GM18498 (cell line): ENCODE data around the gene RIC8B.
"Not testable (repeated sequence)": the region's sequence is repeated elsewhere in the genome, so short reads cannot be mapped to it uniquely, and the experiment has no call there.

Experiments used
- ATAC-seq: cut with Tn5 transposase; IDR thresholded peaks from one replicate; pipeline ENCODE4 v1.9.1; 2021; ENCODE audit warnings: mild to moderate bottlenecking, moderate library complexity; ENCODE audit not compliant: unreplicated experiment

Gene RIC8B, protein sequence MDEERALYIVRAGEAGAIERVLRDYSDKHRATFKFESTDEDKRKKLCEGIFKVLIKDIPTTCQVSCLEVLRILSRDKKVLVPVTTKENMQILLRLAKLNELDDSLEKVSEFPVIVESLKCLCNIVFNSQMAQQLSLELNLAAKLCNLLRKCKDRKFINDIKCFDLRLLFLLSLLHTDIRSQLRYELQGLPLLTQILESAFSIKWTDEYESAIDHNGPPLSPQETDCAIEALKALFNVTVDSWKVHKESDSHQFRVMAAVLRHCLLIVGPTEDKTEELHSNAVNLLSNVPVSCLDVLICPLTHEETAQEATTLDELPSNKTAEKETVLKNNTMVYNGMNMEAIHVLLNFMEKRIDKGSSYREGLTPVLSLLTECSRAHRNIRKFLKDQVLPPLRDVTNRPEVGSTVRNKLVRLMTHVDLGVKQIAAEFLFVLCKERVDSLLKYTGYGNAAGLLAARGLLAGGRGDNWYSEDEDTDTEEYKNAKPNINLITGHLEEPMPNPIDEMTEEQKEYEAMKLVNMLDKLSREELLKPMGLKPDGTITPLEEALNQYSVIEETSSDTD

DNA sequence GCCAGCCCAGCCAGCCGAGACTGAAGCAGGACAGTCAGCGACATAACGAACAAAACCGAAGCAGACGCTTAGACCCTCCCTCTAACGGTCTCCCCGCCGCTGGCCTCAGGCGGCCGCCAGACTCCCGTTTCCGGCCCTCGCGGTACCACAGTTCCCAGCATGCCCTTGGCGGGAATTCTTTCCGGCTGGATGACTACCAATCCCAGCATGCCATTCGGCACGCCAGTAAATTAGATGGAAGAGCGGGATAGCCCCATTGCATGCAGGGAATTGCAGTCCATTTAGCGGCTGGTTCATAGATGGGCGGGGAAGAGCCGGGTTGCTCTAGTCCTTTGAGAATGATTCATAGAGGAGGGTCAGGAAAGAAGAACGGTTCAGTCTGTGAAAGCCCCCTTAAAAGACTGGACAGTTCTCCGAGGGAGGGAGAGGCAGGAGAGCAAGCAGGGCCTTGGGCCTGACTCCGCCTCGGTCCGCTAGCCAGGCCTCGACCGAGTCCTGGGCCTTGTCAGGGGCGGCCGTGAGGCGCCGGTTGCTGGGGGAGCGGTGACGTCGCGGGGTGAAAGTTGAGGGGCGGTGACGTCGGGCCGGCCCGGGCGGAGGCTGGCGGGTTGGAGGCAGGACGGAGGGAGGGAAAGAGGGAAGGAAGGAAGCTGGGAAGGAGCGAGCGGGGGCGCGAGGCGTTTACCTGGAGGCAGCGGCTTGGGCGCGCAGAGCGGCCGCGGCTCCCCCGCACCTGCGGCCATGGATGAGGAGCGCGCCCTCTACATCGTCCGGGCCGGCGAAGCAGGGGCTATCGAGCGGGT, at the start of gene RIC8B:
Gene RIC8B (plus strand): TSS at position 678 of the 803 bp plus-strand sequence. CDS start 64 bp downstream, at position 742.
- peak; percentile 93 for ATAC-seq

DNA sequence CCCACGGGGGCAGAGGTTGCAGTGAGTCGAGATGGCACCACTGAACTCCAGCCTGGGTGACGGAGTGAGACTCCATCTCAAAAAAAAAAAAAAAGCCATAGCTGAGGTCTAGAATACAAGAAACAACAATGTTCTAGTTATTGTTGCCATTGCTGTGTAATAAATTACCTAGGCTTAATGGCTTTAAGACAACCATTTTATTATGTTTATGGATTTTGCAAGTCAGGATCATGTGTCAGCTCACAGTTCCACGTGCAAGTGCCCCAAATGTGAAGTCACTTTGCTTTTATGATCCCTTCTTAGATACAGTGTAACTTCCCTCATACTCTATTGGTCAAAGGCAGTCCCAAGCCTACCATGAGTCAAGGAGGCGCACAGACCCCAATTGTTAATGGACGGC, 49.5 kb upstream of the RIC8B start:
- ATAC-seq, result no peak

DNA sequence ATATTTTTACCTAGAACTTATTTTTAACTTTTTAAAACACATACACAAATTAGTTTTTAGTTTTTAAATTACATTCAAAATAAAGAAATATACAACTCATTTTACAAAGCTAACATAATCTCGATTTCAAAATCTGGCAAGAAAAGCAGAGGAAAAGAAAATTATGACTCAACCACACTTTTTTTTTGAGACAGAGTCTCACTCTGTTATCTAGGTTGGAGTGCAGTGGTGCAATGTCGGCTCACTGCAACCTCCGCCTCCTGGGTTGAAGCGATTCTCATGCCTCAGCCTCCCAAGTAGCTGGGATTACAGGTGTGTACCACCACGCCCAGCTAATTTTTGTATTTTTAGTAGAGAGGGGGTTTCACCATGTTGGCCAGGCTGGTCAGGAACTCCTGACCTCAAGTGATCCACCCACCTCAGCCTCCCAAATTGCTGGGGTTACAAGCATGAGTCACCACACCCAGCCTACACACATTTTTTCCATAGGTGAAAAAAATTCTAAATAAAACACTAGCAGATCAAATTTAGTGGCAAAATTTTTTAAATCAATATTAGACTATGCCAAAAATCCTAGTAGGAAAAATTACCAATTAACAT, 47.8 kb upstream of the RIC8B start:
- not testable (repeated sequence) for ATAC-seq

DNA sequence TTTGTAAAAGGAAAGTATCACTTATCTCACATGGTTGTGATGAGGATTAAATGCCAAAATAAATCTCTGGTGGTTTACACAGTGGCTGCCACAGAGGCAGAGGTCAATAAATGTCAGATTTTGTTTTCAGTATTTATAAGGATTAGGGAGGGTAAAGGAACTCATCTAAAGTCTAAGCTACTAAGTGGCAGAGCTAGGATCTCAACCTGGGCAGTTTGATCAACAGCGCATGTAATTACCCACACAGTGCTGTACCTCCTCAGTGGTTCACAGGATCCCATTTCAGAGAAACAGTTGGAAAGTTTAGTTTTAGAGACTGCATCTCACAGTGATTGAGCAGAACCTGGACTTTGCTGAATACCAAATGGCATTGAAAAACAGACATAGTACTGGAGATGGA, 44.9 kb upstream of the RIC8B start:
- no peak for ATAC-seq

DNA sequence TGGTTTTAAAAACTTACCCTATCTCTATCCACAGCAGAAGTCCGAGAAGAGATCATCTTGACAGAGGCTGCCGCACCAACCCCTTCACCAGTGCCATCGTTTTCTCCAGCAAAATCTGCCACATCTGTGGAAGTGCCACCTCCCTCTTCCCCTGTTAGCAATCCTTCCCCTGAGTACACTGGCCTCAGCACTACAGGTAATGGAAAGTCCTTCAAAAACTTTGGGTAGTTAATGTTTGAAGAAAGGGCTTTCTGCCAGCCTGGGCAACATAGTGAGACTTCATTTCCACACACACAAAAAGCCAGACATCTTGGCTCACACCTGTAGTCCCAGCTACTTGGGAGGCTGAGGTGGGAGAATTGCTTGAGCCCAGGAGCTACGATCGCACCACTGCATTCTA, 41.6 kb upstream of the RIC8B start:
- no peak for ATAC-seq

DNA sequence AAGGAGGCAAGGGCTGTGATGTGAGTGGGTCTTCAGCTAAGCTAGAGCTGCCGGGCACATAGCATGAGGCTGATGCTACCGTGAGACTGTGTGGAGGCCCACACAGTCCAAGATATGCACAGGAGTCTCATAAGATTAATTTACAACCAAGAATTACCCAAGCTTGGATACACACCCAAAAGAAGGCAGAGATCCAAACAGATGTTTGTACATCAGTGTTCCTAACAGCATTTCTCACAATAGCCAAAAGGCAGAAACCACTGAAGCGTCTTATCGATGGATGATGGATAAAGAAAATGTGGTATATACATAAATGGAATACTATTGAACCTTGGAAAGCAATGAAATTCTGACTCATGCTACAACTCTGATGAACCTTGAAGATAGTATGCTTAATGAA, 40.8 kb upstream of the RIC8B start:
- ATAC-seq, result no peak

DNA sequence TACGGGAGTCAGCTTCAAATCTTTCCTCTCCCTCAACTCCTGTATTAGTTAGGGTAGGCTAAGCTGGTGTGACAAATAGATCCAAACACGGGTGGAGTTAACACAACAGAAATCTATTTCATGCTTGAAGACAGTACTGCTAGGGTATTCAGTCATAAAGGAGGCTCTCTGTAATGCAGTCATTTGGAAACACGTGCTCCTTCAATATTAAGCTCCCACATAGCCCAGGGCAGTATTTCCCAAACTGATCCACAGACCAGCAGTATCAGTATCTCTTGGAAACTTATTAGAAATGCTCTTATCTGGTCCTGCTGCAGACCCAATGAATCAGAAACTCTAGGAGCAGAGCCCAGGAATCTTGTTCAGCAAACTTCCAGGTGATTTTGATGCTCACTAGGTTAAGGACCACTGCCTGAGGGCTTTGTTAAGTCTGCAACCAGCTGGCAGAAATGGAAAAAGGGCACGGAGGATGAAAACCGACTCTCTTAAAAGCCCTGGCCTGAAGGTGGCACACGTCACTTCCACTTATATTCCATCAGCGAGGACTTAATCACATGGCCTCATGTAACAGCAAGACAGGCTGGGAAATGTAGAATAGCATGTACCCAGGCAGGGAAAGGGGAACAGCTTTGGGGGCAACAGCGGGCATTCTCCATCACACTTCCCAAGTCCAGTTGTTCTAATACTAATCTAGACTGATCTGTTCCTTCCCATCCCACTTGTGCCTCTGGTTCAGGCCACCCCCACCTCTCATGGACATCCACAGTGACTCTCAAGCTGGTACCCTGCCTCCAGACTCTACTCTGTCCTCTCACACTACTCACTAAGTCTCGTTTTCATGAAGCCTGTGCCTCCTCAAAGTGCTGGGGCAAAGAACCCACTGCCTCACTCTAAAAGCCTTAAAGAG, 38.2 kb upstream of the RIC8B start:
- no peak for ATAC-seq

DNA sequence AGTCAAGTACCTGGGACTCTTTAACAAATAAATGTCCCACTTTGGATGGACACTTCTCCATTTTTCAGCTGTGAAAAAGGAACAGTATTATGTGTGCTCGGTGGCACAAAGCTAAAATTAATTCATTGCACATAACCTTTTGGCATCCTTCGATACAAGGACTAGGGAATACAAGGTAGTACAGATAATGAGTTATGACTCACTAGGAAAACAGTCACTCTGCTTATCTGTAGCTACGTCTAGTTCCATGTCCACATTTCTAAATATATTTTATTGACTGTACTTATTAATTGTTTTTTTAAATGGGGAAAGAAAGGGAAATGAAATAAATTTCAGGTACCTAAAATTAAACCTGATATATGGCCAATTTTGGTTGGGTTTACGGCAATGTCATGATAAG, 35.2 kb upstream of the RIC8B start:
- ATAC-seq, result no peak

DNA sequence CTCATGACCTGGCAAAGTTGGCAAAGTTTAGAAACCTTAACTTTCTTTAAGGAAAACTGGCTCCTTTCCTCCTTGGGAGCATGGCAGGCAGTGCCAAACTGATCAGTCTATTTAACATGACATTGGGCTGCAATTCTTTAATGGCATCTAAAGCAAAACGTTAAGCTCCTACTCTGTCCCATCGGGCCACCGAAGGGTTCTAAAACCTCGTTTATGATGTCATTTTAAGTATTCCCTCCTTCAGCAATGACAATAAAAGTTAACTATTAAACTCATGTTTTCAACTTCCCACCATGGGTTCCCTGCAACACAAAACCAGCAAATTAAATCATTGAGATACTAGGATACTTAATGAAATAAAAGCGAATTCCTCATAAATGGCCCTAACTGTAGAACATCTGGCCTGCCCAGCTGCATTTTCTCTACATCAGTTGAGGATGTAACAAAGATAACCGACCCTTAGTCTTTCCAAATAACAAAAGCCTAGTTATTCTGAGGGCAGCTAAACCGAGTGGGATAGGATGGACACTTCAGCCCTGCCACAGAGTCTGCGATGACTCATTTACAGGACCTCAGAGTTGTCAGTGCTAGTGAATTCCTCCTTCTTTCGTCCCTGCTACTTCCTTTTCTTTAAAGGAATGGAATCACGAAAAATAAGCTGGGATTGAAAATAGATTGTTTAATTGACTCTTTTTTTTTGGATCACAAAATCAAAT, 34.5 kb upstream of the RIC8B start:
- ATAC-seq, result no peak

DNA sequence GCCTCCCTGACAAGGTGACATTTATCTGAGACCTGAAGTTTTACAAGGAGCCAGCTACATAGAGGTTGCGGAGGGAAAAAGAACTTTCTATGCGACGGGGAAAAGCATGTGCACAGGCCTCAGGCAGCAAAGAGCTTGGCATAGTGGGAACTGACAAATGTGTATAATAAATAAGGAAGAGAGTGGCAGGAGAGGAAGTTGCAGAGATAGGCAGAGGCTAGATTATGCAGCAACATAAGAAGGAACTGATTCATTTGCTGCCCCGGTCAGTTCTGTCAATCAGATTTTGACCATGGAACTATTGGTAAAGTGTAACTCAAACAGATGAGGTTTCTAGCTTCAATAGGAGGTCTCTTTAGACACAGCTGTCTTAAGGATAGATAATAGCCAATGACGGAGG, 33.7 kb upstream of the RIC8B start:
- no peak for ATAC-seq

DNA sequence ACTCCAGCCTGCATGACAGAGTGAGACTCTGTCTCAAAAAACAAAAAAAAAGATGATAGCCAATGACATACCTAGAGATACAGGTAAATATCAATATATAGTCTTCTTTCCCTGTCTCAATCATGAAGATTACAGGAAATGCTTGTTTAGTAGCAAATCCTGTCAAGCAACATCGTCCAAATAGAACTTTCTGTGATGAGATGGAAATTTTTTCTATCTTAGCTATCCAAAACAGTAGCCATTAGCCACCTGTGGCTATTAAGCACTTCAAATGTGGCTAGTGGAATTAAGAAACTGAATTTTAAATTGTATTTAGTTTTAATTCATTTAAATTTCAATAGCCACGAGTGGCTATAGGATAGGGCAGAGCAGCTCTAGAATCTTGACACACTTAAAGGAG, 33.2 kb upstream of the RIC8B start:
- no peak for ATAC-seq

DNA sequence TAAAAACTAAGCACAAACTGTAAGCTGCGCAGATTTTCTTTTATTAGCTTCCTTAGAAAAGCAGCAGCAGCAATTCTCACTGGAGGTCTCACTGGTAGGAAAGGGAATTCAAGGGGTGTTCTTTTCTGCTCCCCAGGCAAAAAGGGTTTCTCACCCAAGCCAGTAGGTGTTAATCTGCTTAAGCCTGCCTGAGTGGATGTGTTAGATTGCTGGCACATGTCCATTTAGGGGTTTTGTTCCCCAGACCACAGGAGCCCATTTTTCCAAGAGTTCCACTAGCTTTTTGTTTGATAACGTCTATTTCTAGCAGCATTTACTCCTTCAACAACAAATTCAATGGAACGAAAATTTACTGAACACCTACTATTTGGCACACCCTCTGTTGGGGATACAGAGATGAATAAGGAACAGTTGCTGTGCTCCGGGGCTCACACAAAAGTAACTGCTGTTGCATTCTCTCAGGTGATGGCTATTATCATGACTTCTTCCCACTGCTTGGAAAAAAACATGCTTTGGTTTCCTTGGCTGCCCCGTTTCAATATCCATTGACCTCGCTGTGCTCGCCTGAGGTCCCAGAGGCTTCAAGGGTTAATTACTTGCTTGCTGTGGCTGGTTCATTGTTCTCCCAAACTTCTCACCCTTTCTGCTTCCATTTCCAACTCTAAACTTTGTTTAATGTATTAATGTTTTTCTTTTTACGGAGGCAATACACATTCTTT, 31.1 kb upstream of the RIC8B start:
- no peak for ATAC-seq

DNA sequence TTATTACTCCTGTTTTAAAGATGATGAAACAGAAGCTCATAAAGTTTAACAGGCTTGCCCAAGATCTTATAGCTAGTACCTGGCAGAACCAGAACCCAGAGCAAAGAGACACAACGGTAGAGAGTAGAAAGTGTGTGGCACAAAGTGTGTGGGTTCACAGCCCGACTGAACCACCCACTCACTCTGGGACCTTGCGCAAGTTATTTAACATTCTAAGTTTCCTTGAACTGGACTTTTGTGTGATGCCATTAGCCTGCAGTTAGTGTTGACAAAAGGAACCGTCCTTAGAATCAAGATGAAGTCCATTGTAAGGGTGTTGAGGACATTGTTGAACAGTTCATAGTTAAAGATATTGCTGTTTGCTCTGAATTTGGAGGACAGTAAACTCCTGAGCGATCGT, 29.9 kb upstream of the RIC8B start:
- ATAC-seq, result no peak

DNA sequence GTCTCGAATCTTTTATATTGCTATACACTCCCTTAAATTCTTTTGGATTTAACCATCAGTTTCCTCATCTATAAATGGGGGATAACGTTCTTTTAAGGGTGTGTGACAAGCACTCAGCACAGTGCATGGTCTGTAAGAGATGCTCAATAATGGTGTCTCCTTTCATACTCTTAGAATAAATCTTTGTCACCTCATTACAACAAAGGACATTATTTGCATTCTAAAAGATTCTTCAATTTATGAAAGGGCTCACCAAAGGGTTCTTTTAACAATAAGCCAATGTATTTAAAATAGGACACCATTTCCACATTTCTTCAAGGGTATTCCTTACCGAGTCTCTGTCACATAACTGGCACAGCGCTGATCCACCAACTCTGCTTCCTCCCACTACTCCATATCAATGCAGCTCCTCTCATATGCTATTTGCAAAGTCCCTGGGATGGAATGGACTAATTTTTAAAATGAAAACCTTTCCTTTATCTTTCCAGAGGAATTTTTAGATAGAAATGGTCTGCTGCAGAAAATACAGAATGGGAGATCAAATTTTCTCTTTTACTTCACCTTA, 29.2 kb upstream of the RIC8B start:
- ATAC-seq, result no peak

DNA sequence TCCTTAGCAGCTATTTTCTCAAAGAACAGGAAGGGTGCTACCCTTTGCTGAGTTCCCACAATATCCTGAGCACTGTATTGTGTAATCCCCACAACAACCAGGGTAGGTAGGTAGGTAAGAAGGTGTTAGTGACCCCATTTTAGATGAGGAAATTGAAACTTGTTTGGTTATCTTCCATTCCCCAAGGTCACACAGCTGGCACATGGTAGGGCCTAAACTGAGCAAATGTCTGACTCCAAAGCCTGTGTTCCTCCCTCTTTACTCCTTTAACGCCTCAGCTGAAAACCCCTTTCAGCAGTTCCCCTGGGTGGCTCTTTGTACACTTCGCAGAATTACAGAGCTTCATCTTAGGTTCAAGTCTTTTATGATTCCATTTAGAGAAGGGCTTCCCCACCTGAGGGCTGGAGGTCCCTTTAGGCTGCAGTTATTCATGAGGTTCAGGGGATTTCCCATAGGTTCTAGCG, 26.5 kb upstream of the RIC8B start:
- ATAC-seq, result no peak

DNA sequence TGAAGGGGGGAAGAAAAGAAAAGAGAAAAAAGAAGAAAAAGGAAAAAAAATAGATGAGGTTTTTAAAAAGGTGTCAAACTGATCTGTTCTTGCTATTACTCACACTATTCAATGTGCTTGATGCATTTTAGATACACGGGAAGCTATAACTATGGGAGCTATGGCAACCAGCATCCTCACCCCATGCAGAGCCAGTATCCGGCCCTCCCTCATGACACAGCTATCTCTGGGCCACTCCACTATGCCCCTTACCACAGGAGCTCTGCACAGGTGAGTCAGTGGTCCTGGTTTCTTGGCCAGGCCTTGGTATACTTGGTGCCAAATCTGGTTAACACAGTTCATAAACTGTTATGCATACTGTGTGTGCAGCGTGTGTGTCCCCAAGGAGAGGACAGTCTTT, 24.0 kb upstream of the RIC8B start:
- no peak for ATAC-seq

DNA sequence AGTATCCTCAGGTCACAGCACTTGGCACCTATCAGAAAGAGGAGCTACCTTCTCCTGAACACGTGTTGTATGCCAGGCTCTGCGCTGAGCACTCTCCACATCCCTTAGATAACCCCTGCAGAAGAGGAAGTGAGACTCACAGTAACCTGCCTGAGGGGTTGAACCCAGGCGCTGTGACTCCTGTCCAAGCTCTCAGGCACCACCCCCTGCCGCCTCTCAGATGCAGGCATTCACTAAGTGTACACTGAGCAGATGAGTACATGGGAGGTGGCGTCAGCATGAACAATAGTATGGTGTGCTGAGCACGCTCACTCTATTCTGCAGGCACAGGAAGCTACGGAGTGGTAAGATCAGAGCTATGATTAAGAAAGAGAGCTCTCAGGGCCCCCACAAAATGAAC, 21.0 kb upstream of the RIC8B start:
- peak; percentile 98 for ATAC-seq

DNA sequence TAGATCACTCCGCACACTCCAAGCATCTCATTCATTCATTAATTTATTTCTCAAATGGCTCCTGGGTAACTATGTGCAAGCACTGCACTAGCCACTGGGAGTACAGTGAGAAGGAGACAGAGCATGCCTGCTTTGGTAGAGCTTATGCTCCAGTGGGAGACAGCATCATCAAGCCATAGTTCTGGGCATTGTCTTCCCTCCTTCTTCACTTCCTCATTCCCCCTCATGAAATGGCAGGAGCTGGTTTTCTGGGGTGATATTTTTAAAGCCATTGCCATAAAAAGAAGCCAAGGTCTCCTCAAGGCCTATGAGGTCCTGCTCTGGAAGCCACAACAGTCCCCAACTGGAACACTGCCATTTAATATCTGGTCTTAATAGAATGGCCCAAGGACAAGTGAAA, 20.2 kb upstream of the RIC8B start:
- no peak for ATAC-seq
